PFSK-1 (cell line): ENCODE measurements around the gene MGMT.

Experiments used
- FOXP2 ChIP-seq: optimal IDR thresholded peaks from 2 replicates; pipeline ENCODE3; 2011; ENCODE audit warnings: borderline replicate concordance, control low read depth, inconsistent platforms; ENCODE audit not compliant: insufficient read depth; ENCODE audit errors: extremely low read length, extremely low read depth
- POLR2AphosphoS5 ChIP-seq: IDR thresholded peaks from 2 replicates; pipeline ENCODE4 v1.6.1; 2012; ENCODE audit warnings: low read depth, mild to moderate bottlenecking, control low read depth, low read length, moderate library complexity
- SIN3A ChIP-seq: IDR thresholded peaks from 2 replicates; pipeline ENCODE4 v1.6.1; 2012; ENCODE audit warnings: mild to moderate bottlenecking, low read length, moderate library complexity, borderline replicate concordance; ENCODE audit not compliant: insufficient read depth
- TAF1 ChIP-seq: IDR thresholded peaks from 2 replicates; pipeline ENCODE4 v1.6.1; 2012; ENCODE audit warnings: low read length, control low read depth, borderline replicate concordance; ENCODE audit not compliant: insufficient read depth
- TF ChIP-seq, protein P1 (sequence below), 2 experiments: IDR thresholded peaks; 2 replicates each; pipeline versions ENCODE4 v1.6.1 to v1.8.0; 2011 to 2012; ENCODE audit warnings: low read depth in 2 of 2, low read length in 2 of 2, control low read depth in 1 of 2, inconsistent platforms in 1 of 2, mild to moderate bottlenecking in 1 of 2, moderate library complexity in 1 of 2; ENCODE audit not compliant: insufficient read depth in 1 of 2

MGMT gene

DNA sequence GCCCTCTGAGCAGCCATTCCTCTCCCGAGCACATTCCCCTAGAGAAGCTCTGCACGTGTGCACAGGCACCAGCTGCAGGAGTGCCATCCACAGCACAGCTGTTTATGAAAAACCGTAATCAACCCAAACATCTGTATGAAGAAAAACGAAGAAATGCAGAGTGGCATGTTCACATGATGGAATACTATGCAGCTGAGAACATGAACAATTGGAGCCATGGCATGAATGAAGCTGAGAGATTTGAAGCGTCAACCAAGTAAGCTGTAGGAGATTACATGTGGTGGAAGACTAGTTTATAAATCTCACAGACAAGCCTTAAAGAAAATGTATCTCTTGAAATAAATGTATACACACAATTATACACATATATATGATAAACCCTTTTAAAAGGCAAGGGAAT lies 320.5 kb downstream of the MGMT start:
- TF ChIP-seq FOXP2: no peak
- no peak for TF ChIP-seq SIN3A
- TF ChIP-seq, protein P1, sequence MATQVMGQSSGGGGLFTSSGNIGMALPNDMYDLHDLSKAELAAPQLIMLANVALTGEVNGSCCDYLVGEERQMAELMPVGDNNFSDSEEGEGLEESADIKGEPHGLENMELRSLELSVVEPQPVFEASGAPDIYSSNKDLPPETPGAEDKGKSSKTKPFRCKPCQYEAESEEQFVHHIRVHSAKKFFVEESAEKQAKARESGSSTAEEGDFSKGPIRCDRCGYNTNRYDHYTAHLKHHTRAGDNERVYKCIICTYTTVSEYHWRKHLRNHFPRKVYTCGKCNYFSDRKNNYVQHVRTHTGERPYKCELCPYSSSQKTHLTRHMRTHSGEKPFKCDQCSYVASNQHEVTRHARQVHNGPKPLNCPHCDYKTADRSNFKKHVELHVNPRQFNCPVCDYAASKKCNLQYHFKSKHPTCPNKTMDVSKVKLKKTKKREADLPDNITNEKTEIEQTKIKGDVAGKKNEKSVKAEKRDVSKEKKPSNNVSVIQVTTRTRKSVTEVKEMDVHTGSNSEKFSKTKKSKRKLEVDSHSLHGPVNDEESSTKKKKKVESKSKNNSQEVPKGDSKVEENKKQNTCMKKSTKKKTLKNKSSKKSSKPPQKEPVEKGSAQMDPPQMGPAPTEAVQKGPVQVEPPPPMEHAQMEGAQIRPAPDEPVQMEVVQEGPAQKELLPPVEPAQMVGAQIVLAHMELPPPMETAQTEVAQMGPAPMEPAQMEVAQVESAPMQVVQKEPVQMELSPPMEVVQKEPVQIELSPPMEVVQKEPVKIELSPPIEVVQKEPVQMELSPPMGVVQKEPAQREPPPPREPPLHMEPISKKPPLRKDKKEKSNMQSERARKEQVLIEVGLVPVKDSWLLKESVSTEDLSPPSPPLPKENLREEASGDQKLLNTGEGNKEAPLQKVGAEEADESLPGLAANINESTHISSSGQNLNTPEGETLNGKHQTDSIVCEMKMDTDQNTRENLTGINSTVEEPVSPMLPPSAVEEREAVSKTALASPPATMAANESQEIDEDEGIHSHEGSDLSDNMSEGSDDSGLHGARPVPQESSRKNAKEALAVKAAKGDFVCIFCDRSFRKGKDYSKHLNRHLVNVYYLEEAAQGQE (IDR thresholded peaks at IDR 0.05; ENCODE audit: insufficient read depth in 1 of 2, low read depth in 2 of 2, low read length in 2 of 2): no peak
- TF ChIP-seq TAF1: no peak
- TF ChIP-seq POLR2AphosphoS5: no peak

DNA sequence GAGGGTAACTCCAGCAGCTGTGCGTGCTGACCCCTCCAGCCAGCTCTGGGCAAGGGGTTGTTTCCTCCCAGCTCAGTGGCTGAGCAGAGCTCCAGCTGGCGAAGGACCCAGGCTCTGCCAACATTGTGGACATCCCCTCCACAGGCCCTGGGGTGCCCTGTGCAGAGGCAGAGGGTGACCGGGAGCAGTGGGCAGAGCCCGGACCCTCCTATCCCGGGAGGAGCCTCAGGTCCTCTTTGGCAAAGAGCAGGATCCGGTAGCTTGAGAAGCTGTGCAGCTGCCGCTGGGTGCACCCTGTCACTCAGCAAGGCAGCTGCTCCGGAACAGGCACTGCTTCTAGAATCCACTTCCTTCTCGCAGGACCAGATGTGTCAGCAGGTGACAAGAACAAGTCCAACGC lies 321.2 kb downstream of the MGMT start:
- TF ChIP-seq FOXP2 (no peak), POLR2AphosphoS5 (no peak), TAF1 (no peak), SIN3A (no peak)
- TF ChIP-seq, protein P1 (IDR thresholded peaks at IDR 0.05; ENCODE audit: insufficient read depth in 1 of 2, low read depth in 2 of 2, low read length in 2 of 2): no peak

DNA sequence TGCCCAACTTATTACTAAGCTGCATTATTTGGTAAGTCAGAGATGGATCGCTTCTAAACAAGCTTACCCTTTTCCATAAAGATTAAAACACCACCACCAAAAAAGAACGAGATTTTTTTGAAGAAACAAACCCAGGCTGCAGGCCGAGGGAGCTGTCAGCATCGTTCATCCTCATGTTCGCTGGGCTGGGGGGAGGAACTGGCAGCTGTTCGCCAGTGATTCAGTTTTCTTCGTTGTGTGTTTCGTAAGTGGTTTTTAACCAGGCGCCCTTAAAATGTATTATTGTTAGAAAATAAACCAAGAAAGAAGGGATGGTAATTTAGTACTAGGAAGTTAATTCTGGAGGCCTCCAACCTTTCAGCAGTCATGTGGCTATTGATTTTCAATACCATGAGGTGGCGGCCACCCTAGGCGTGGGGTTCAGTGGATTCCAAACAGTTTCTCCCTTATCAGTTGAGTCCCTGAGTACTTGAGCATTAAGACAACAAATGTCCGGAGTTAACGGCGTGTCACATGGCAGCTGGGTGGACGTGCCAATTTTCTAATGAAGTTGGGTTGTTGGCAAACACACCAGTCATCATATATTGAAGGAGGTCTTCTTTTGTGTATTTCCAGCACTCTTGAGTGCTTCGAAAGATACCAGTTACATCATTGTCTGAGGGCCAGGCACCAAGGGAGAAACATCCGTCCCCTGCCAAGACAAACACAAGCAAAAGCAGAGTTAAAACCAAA lies 323.8 kb downstream of the MGMT start:
- TF ChIP-seq SIN3A: no peak
- no peak for TF ChIP-seq POLR2AphosphoS5
- TF ChIP-seq TAF1: no peak
- TF ChIP-seq, protein P1 (IDR thresholded peaks at IDR 0.05; ENCODE audit: insufficient read depth in 1 of 2, low read depth in 2 of 2, low read length in 2 of 2): no peak
- no peak for TF ChIP-seq FOXP2

DNA sequence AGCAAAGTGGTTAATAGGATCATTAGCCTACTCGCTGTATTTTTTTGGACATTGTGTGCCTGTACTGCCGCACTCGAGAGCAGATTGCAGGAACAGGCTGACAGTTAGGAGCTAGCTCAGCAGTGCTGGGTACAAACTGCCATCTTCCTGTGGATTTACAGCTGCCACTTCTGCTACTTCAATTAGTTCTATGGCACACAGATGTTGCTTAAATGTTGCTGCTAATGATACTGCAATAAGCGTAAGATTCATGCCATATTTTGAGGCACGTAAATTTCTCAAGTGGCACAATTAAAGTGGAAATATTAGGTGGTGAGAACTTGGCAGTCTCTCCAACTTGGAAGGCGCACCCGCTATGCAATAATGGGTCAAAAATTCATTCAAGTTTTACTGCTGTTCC lies 325.1 kb downstream of the MGMT start:
- TF ChIP-seq TAF1: no peak
- TF ChIP-seq, protein P1 (IDR thresholded peaks at IDR 0.05; ENCODE audit: insufficient read depth in 1 of 2, low read depth in 2 of 2, low read length in 2 of 2): no peak
- no peak for TF ChIP-seq POLR2AphosphoS5
- no peak for TF ChIP-seq FOXP2
- no peak for TF ChIP-seq SIN3A

DNA sequence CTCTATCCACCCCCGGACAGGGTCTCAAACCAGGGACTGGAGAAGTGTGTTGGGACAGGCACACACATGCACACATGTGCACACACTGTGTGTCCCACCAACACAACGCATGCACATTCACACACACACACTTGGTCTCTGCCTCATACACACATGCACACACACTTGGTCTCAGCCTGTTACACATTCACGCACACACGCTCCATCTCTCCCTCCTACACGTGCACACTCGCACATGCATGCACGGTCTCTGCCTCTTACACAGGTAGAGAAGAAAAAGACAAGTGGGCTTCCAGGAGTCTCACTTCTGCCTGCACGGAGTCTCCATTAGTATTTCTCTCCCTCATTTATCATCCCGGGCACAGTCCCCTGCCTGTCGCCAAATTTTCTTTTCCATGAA lies 325.8 kb downstream of the MGMT start:
- TF ChIP-seq FOXP2 (no peak), POLR2AphosphoS5 (no peak), SIN3A (no peak), TAF1 (no peak)
- TF ChIP-seq, protein P1 (IDR thresholded peaks at IDR 0.05; ENCODE audit: insufficient read depth in 1 of 2, low read depth in 2 of 2, low read length in 2 of 2): no peak
